ENCODE measurements around the gene CLDN11.

Gene CLDN11

GRCh38 chr3:170418422-170419398 lies at the start of gene CLDN11:
TSS of gene CLDN11 (plus strand) at chr3:170418868. CDS start at chr3:170419067, 199 bp downstream.
- no peak for DNase-seq

- no peak for DNase-seq
Observed at GRCh38 chr3:170368921-170369320, 49.7 kb upstream of the CLDN11 start.

- DNase-seq = no peak
Observed at GRCh38 chr3:170372190-170372879, 46.3 kb upstream of the CLDN11 start.

GRCh38 chr3:170383567-170383966 lies 35.1 kb upstream of the CLDN11 start:
- no peak for DNase-seq

- no peak for DNase-seq
Observed at GRCh38 chr3:170386468-170386867, 32.2 kb upstream of the CLDN11 start.

- DNase-seq = no peak
Observed at GRCh38 chr3:170387950-170388349, 30.7 kb upstream of the CLDN11 start.

GRCh38 chr3:170391108-170391507 lies 27.6 kb upstream of the CLDN11 start:
- no peak for DNase-seq

GRCh38 chr3:170397685-170398084 lies 21.0 kb upstream of the CLDN11 start:
- DNase-seq = no peak

GRCh38 chr3:170405101-170405500 lies 13.6 kb upstream of the CLDN11 start:
- no peak for DNase-seq

- DNase-seq = peak in 1 of 2 experiments; percentile 26
Observed at GRCh38 chr3:170410428-170411029, 8.1 kb upstream of the CLDN11 start.

- no peak for DNase-seq
Observed at GRCh38 chr3:170413291-170413690, 5.4 kb upstream of the CLDN11 start.

- DNase-seq = peak; percentile 50 to 84
Observed at GRCh38 chr3:170414202-170414663, 4.4 kb upstream of the CLDN11 start.

- no peak for DNase-seq
Observed at GRCh38 chr3:170417090-170417489, 1.6 kb upstream of the CLDN11 start.

- DNase-seq = no peak
Observed at GRCh38 chr3:170419557-170420087, 954 bp downstream of the CLDN11 start.

GRCh38 chr3:170420307-170420821 lies 1.7 kb downstream of the CLDN11 start:
- DNase-seq = no peak

GRCh38 chr3:170421111-170421641 lies 2.5 kb downstream of the CLDN11 start:
- DNase-seq = no peak

- no peak for DNase-seq
Observed at GRCh38 chr3:170421758-170422157, 3.1 kb downstream of the CLDN11 start.

GRCh38 chr3:170423001-170423615 lies 4.4 kb downstream of the CLDN11 start:
- no peak for DNase-seq

GRCh38 chr3:170424879-170425278 lies 6.2 kb downstream of the CLDN11 start:
- DNase-seq = no peak

- DNase-seq = no peak
Observed at GRCh38 chr3:170425491-170426239, 7.0 kb downstream of the CLDN11 start.

GRCh38 chr3:170426240-170426797 lies 7.7 kb downstream of the CLDN11 start:
- no peak for DNase-seq

Measured in NCI-H446 (cell line).